ENCODE results near the gene PRR30.

PRR30 gene

DNA sequence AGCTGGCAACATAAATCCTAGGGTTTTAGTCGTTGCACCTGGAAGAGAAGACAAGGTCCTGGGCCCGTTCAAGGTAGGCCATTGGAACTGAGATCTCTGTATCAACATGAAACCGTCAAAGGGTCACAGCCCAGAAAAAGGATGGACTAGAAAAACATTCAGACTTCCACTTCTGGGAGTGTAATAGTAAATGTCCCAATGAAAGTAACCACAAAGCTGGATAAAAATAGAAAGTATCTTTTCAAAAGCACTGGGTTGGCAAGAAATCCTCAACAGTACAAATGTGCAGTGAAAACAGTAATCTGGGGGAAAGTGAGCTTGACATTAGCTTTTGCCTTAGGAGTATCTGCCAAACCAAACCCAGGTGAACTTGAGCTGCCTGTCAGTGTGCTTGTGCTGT is 33.2 kb downstream of the PRR30 start:
- no peak for DNase-seq
- Histone ChIP-seq H3K4me1 (no peaks in the 10 kb centered on the region), H3K36me3 (no peaks in the 10 kb centered on the region), H3K27me3 (peaks cover 0 to 28% of the 10 kb centered on the region in 2 donors), H3K4me3 (no peak overlapping the region), H3K27ac (no peak overlapping the region), H3K9me3 (no peaks in the 10 kb centered on the region)
- TF ChIP-seq, protein P1, sequence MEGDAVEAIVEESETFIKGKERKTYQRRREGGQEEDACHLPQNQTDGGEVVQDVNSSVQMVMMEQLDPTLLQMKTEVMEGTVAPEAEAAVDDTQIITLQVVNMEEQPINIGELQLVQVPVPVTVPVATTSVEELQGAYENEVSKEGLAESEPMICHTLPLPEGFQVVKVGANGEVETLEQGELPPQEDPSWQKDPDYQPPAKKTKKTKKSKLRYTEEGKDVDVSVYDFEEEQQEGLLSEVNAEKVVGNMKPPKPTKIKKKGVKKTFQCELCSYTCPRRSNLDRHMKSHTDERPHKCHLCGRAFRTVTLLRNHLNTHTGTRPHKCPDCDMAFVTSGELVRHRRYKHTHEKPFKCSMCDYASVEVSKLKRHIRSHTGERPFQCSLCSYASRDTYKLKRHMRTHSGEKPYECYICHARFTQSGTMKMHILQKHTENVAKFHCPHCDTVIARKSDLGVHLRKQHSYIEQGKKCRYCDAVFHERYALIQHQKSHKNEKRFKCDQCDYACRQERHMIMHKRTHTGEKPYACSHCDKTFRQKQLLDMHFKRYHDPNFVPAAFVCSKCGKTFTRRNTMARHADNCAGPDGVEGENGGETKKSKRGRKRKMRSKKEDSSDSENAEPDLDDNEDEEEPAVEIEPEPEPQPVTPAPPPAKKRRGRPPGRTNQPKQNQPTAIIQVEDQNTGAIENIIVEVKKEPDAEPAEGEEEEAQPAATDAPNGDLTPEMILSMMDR (IDR thresholded peaks at IDR 0.05): no peak
- intact Hi-C loops (cut with DNase I; ENCODE audit: low total_unique reads): no loop called here

DNA sequence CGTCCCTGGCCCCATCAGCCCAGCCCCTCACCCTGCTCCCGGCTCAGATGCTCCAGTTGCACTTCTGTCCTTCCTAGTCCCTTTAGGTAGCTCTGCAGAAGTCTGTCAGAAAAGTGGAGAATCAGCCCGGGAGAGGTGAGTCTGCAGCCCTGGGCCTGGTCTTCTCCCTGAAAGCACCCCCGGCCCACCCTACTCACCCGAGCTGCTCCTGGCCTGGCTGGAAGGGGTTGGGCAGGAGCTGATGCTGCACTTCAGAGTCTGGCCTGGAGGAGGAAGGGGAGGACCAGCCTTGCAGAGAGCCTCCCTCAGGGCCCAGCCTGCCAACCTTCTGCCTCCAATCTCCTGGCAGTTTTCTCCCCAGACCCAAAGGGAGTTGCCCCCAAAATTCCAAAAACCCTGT is 36.9 kb downstream of the PRR30 start:
- no peaks in the 10 kb centered on the region for H3K9me3 ChIP-seq
- H3K4me1 ChIP-seq: no peaks in the 10 kb centered on the region
- intact Hi-C loops (cut with DNase I; ENCODE audit: low total_unique reads): no loop called here
- TF ChIP-seq, protein P1 (IDR thresholded peaks at IDR 0.05): no peak
- peaks cover 0 to 13% (median 0%) of the 10 kb centered on the region in 3 donors for H3K36me3 ChIP-seq
- H3K4me3 ChIP-seq: no peak overlapping the region
- DNase-seq: no peak
- no peak overlapping the region for H3K27ac ChIP-seq
- peaks cover 0 to 25% of the 10 kb centered on the region in 2 donors for H3K27me3 ChIP-seq

DNA sequence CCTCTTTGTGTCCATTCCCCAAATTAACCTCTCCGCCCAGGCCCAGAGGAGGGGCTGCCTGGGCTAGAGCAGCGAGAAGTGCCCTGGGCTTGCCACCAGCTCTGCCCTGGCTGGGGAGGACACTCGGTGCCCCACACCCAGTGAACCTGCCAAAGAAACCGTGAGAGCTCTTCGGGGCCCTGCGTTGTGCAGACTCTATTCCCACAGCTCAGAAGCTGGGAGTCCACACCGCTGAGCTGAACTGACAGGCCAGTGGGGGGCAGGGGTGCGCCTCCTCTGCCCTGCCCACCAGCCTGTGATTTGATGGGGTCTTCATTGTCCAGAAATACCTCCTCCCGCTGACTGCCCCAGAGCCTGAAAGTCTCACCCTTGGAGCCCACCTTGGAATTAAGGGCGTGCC is 39.2 kb downstream of the PRR30 start:
- peaks cover 0 to 13% (median 0%) of the 10 kb centered on the region in 3 donors for H3K36me3 ChIP-seq
- intact Hi-C loops (cut with DNase I; ENCODE audit: low total_unique reads): no loop called here

DNA sequence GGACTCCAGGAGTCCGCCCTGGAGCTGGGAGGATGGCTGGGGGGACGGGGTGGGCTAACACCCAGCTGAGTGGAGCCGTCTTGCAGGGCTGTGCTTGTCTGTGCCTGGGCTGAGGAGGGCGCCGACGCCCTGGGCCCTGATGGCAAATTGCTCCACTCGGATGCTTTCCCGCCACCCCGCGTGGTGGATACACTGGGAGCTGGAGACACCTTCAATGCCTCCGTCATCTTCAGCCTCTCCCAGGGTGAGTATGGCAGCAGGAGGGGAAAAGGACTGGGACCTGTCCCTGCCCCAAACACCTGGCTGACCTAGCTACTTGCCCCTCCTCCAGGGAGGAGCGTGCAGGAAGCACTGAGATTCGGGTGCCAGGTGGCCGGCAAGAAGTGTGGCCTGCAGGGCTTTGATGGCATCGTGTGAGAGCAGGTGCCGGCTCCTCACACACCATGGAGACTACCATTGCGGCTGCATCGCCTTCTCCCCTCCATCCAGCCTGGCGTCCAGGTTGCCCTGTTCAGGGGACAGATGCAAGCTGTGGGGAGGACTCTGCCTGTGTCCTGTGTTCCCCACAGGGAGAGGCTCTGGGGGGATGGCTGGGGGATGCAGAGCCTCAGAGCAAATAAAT is 39.8 kb downstream of the PRR30 start:
- peaks cover 0 to 9% of the 10 kb centered on the region in 2 donors for H3K27me3 ChIP-seq
- no peaks in the 10 kb centered on the region for H3K9me3 ChIP-seq
- H3K36me3 ChIP-seq: peaks cover 0 to 18% (median 0%) of the 10 kb centered on the region in 3 donors
- intact Hi-C loops (cut with DNase I; ENCODE audit: low total_unique reads): loop anchor here (2.0 to 5.0 kb wide), 2 partner anchors 93 to 181 kb away; no protein-coding TSS in a partner anchor
- TF ChIP-seq, protein P1 (IDR thresholded peaks at IDR 0.05): no peak
- no peak overlapping the region for H3K4me3 ChIP-seq
- H3K27ac ChIP-seq: no peak overlapping the region
- no peak for DNase-seq
- peaks cover 0 to 8% (median 4%) of the 10 kb centered on the region in 4 donors for H3K4me1 ChIP-seq

More for the DNA sequence above, 39.2 kb downstream of the PRR30 start:
- no peak overlapping the region for H3K4me3 ChIP-seq
- H3K27me3 ChIP-seq: peaks cover 0 to 14% of the 10 kb centered on the region in 2 donors
- TF ChIP-seq, protein P1 (IDR thresholded peaks at IDR 0.05): no peak
- no peaks in the 10 kb centered on the region for H3K9me3 ChIP-seq
- DNase-seq: no peak
- H3K27ac ChIP-seq: no peak overlapping the region
- peaks cover 0 to 8% (median 4%) of the 10 kb centered on the region in 4 donors for H3K4me1 ChIP-seq

DNA sequence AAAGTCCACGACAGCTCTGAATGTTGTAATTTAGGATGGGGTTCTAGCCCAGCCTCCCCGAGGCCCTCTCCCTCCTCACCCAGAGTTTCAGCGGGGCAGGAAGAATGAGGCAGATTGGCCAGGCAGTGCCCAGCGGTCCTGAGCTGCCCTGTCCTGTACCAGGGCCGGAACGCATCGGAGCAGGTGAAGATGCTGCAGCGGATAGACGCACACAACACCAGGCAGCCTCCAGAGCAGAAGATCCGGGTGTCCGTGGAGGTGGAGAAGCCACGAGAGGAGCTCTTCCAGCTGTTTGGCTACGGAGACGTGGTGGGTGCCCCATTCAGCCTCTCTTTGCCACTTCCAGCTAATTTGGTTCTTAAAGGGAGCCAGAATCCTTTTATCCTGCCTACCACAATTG is 41.9 kb downstream of the PRR30 start:
- Histone ChIP-seq H3K36me3 (peaks cover 0 to 29% (median 0%) of the 10 kb centered on the region in 3 donors), H3K27ac (no peak overlapping the region), H3K9me3 (no peaks in the 10 kb centered on the region), H3K4me1 (peaks cover 0 to 8% (median 4%) of the 10 kb centered on the region in 4 donors), H3K4me3 (no peak overlapping the region), H3K27me3 (peaks cover 0 to 3% of the 10 kb centered on the region in 2 donors)
- no peak for DNase-seq
- TF ChIP-seq, protein P1 (IDR thresholded peaks at IDR 0.05): no peak
- intact Hi-C loops (cut with DNase I; ENCODE audit: low total_unique reads): loop anchor here (5.0 kb wide), 1 partner anchor 95 kb away; no protein-coding TSS in a partner anchor

Data from tibial artery (tissue), 4 donors.